K562 (cell line): ENCODE measurements around the gene LONRF2. TPM values are rescaled to one million over a fixed set of nuclear protein-coding genes. Genes with fewer than 3 reads are reported as not detected.

Experiments
- ATAC-seq: fragments of 200-7000 bp; cut with Tn5 transposase; 3 replicates; pipeline ENCODE4 v1.9.1; 2020; ENCODE audit warnings: moderate library complexity
- BruUV-seq: library from RNA; stranded (reverse); fragments of 400-500 nt; replicated peaks from 2 replicates; lab custom pipeline; 2021; lab: Mats Ljungman, UMichigan
- CTCF ChIA-PET: fragments of 300-600 bp; formaldehyde crosslinking; extraction: SDS; loops from one replicate; lab custom pipeline; 2021; ENCODE audit warnings: low intra/inter-chr PET ratio; lab: Yijun Ruan, JAX
- POLR2A ChIA-PET: fragments of 300-600, 350-650 bp; sonication (Branson Sonifier 250); formaldehyde crosslinking; extraction: SDS; loops from one replicate; lab custom pipeline; 2021; ENCODE audit warnings: antibody characterized with exemption, inconsistent platforms; lab: Yijun Ruan, JAX
- DNase-seq, 4 experiments: peaks; one replicate each; pipeline versions ENCODE4 v3.0.0 to v3.0.0-alpha.2; 2011 to 2018; ENCODE audit warnings: low spot score in 3 of 4, mixed read lengths in 3 of 4; ENCODE audit errors: extremely low read depth in 1 of 4
- FAIRE-seq: peaks from 2 replicates; lab custom pipeline; 2011; peaks lifted over from hg19 to GRCh38; lab: Jason Lieb, UNC
- H2AFZ ChIP-seq: 2 replicates; pipeline ENCODE4 v1.6.0; 2011; ENCODE audit warnings: low read depth, low read length, control low read depth, inconsistent platforms
- H3K27ac ChIP-seq: fragments of 200-600 bp; 3 replicates; pipeline ENCODE4 v1.8.0; 2011; ENCODE audit warnings: low read depth, mild to moderate bottlenecking, control low read depth, inconsistent platforms, low read length, moderate library complexity, mixed read lengths; ENCODE audit errors: extremely low read depth
- H3K27me3 ChIP-seq, 2 experiments: fragments of 300-600 bp in 1 of 2; 2 replicates in 1 of 2; 3 replicates in 1 of 2; pipeline versions ENCODE4 v1.6.0 to v1.8.0; 2011; ENCODE audit warnings: inconsistent platforms in 2 of 2, low read length in 2 of 2, mild to moderate bottlenecking in 1 of 2, mixed read lengths in 1 of 2, moderate library complexity in 1 of 2; ENCODE audit not compliant: control insufficient read depth in 2 of 2, insufficient read depth in 2 of 2
- H3K36me3 ChIP-seq: fragments of 300-600 bp; 3 replicates; pipeline ENCODE4 v1.8.0; 2011; ENCODE audit warnings: mild to moderate bottlenecking, low read length, inconsistent platforms; ENCODE audit not compliant: control insufficient read depth, insufficient read depth
- H3K4me1 ChIP-seq, 2 experiments: fragments of 200-600 bp in 1 of 2; replicated peaks in 1 of 2; 2 replicates in 1 of 2; 3 replicates in 1 of 2; pipeline versions ENCODE4 v1.5.1 to v1.8.0; 2011; ENCODE audit warnings: inconsistent platforms in 2 of 2, low read length in 2 of 2, mild to moderate bottlenecking in 1 of 2, mixed read lengths in 1 of 2, moderate library complexity in 1 of 2; ENCODE audit not compliant: control insufficient read depth in 2 of 2, insufficient read depth in 2 of 2
- H3K4me2 ChIP-seq: 2 replicates; pipeline ENCODE4 v1.6.1; 2011; ENCODE audit warnings: low read length, control low read depth, inconsistent platforms, mixed read lengths; ENCODE audit not compliant: insufficient read depth
- H3K4me3 ChIP-seq: fragments of 200-600 bp; sonication (generic), shearing (Covaris generic); 2 replicates; pipeline ENCODE4 v1.5.1; 2016; ENCODE audit warnings: control low read depth, inconsistent platforms
- H3K79me2 ChIP-seq: fragments of 200-600 bp; 3 replicates; pipeline ENCODE4 v1.8.0; 2011; ENCODE audit warnings: low read length, inconsistent platforms; ENCODE audit not compliant: control insufficient read depth, insufficient read depth
- H3K9ac ChIP-seq, 2 experiments: 2 replicates each; pipeline versions ENCODE4 v1.6.0 to v1.6.1; 2011; ENCODE audit warnings: low read depth in 2 of 2, low read length in 2 of 2, control low read depth in 1 of 2, inconsistent platforms in 1 of 2, mild to moderate bottlenecking in 1 of 2, mixed read lengths in 1 of 2; ENCODE audit not compliant: insufficient read depth in 1 of 2
- H3K9me1 ChIP-seq: one replicate; pipeline ENCODE4 v1.6.0; 2011; ENCODE audit warnings: inconsistent platforms, mild to moderate bottlenecking, low read length, moderate library complexity; ENCODE audit not compliant: control insufficient read depth, insufficient read depth
- H3K9me3 ChIP-seq: replicated peaks from 2 replicates; pipeline ENCODE4 v1.5.1; 2011; ENCODE audit warnings: low read depth, low read length, inconsistent platforms; ENCODE audit not compliant: control insufficient read depth, insufficient read depth
- H4K20me1 ChIP-seq: replicated peaks from 2 replicates; pipeline ENCODE4 v1.6.1; 2011; ENCODE audit warnings: low read length, inconsistent platforms, mixed read lengths; ENCODE audit not compliant: control insufficient read depth, insufficient read depth
- HDGF ChIP-seq: fragments of 450-650 bp; IDR thresholded peaks from 2 replicates; pipeline ENCODE4 v1.6.1; 2016
- MCM3 ChIP-seq: fragments of 450-650 bp; IDR thresholded peaks from 2 replicates; pipeline ENCODE4 v1.6.1; 2016
- MED1 ChIP-seq: sonication (generic); formaldehyde crosslinking; IDR thresholded peaks from 2 replicates; pipeline ENCODE4 v1.8.1; 2023; ENCODE audit warnings: missing genetic modification reagents, borderline replicate concordance
- MYC ChIP-seq, 2 experiments: fragments of 250-450 bp in 1 of 2; sonication (Bioruptor Pico) in 1 of 2; IDR thresholded peaks; 2 replicates each; pipeline versions ENCODE4 v1.5.1 to v1.6.1; 2012 to 2021; ENCODE audit warnings: low read depth in 2 of 2, borderline replicate concordance in 1 of 2, improper control_type of control experiment in 1 of 2, low read length in 1 of 2, mild to moderate bottlenecking in 1 of 2, moderate library complexity in 1 of 2
- RUNX1 ChIP-seq: sonication (generic); IDR thresholded peaks from 2 replicates; pipeline ENCODE4 v1.6.1; 2016; ENCODE audit warnings: antibody characterized with exemption, low read depth
- XRCC3 ChIP-seq: fragments of 450-650 bp; IDR thresholded peaks from 2 replicates; pipeline ENCODE4 v1.6.1; 2017; ENCODE audit warnings: mild to moderate bottlenecking, moderate library complexity
- ZBTB17 ChIP-seq: fragments of 450-650 bp; formaldehyde crosslinking; IDR thresholded peaks from 2 replicates; pipeline ENCODE4 v1.4.0; 2020; ENCODE audit warnings: mild to moderate bottlenecking
- ZKSCAN1 ChIP-seq: fragments of 150-350 bp; IDR thresholded peaks from 2 replicates; pipeline ENCODE4 v1.6.1; 2016; ENCODE audit warnings: low read depth, low read length
- ZNF444 ChIP-seq: fragments of 250-450 bp; sonication (Bioruptor Pico); IDR thresholded peaks from 2 replicates; pipeline ENCODE4 v1.4.0; 2020; ENCODE audit warnings: mild to moderate bottlenecking, moderate library complexity
- WGBS: fragments of 100-300 bp; shearing (Covaris generic); methylation state at CpG from one replicate; pipeline ENCODE4 v1.1.6; 2016; ENCODE audit warnings: low coverage, mixed read lengths; ENCODE audit not compliant: insufficient coverage; ENCODE audit errors: missing lambda C conversion rate; 5-methylcytosine and 5-hydroxymethylcytosine counted together
- in situ Hi-C: fragments of 300-500 bp; cut with MboI; formaldehyde crosslinking; loops from 4 replicates; pipeline ENCODE4 v1.15.0; 2018; ENCODE audit warnings: inconsistent platforms, mixed read lengths
- intact Hi-C: fragments of 100-400 bp; cut with micrococcal nuclease; formaldehyde crosslinking; loops from 2 replicates; pipeline ENCODE4 v1.14.2; 2022
- polyA plus RNA-seq, 8 experiments: library from polyadenylated mRNA; depleted of rRNA in 4 of 8; stranded (reverse) in 5 of 8; unstranded in 3 of 8; fragments of >200 nt; fragmentation: Nextera tagmentation in 2 of 8; fragmentation: Illumina TruSeq in 1 of 8; extraction: Ambion mirVana in 2 of 8; extraction: Trizol in 1 of 8; gene quantifications; 2 replicates each; pipeline versions ENCODE4 v1.2.1 to v1.2.3, GENCODE V29; 2011 to 2014; ENCODE audit warnings: inconsistent platforms in 1 of 8, missing spikeins in 1 of 8
- total RNA-seq, 7 experiments: library from RNA; depleted of rRNA in 6 of 7; stranded (reverse); fragments of >200 nt in 6 of 7; fragmentation: Illumina TruSeq in 2 of 7; extraction: Trizol in 2 of 7; gene quantifications; 2 replicates each; pipeline versions ENCODE4 v1.2.1 to v1.2.3, GENCODE V29; 2011 to 2021; ENCODE audit warnings: low replicate concordance in 1 of 7

LONRF2 gene
- total and polyA plus RNA-seq, 9 of the 15 experiments (the other 6 are each of a cell fraction or from before 2014, with no cell fraction given): 0.35 to 5.0 (median 2.7) TPM

DNA sequence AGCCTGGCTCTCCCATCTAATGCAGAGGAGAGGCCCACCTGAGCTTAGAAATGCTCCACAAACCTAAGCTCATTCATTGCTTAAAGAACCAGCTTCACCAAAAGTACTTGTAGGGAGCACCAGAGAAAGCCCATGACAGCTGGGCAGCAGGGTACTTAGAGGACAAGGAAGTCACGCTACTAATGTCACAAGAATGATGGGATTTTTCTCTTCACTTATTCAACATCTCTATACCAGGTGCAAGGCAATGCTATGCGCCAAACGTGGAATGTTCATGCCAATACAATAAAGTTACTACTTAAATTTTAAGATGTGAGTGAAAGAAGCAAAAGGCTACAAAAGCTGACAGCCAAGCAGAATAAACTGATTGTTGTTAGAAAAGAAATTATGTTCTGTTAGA is 36.0 kb downstream of the LONRF2 start:
- Histone ChIP-seq H3K4me3 (no peak overlapping the region), H3K27ac (no peak overlapping the region; the same call in 2 of the 3 replicates), H3K36me3 (peaks cover 33% of the 10 kb centered on the region), H3K4me1 (peaks cover 23 to 65% of the 10 kb centered on the region in 2 experiments), H3K9me3 (no peaks in the 10 kb centered on the region), H2AFZ (no peak overlapping the region), H3K4me2 (no peak overlapping the region), H3K27me3 (no peaks in the 10 kb centered on the region), H3K9me1 (no peaks in the 10 kb centered on the region), H3K79me2 (no peaks in the 10 kb centered on the region), H3K9ac (no peak overlapping the region), H4K20me1 (no peaks in the 10 kb centered on the region)
- intact Hi-C loops: no loop called here
- DNase-seq (no peak), FAIRE-seq (no peak), ATAC-seq (no peak)
- BruUV-seq: no TSS peak
- ChIA-PET POLR2A (no interaction called here), CTCF (no interaction called here)
- WGBS: 91% methylated on average over 3 of the region's 3 CpGs
- TF ChIP-seq ZKSCAN1: no peak
- no peak for TF ChIP-seq XRCC3
- no peak for TF ChIP-seq MED1 (CRISPR knock-in tag)
- no peak for TF ChIP-seq HDGF
- TF ChIP-seq ZNF444 (CRISPR knock-in tag): no peak
- TF ChIP-seq MCM3: no peak
- no peak for TF ChIP-seq RUNX1
- TF ChIP-seq ZBTB17 (CRISPR knock-in tag): no peak
- in situ Hi-C loops: no loop called here

DNA sequence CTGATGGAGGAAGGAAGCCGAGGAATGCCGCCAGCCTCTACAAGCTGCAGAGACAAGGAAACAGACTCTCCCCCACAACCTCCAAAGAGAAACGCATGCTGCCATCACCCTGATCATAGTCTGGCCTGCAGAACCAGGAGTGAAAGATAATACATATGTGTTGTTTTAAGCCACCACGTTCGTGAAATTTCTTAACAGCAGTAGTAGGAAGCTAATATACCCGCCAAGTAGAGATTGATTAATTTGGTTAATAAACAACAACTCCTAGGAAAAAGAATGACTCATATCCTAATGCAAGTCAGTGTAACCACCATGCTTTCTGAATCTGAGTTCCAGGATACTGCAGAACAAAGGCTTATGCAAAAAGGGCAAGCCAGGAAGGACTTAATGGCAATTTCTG is 36.6 kb downstream of the LONRF2 start:
- Histone ChIP-seq H3K9me1 (no peaks in the 10 kb centered on the region), H3K4me1 (peaks cover 22 to 64% of the 10 kb centered on the region in 2 experiments), H3K27me3 (no peaks in the 10 kb centered on the region), H3K4me3 (no peak overlapping the region), H3K9ac (no peak overlapping the region; a peak in 1 of 4 replicates), H3K4me2 (peak overlapping the region; percentile 16), H2AFZ (peak overlapping the region; percentile 34; the same call in 1 of the 2 replicates), H3K36me3 (peaks cover 33% of the 10 kb centered on the region), H3K79me2 (no peaks in the 10 kb centered on the region), H4K20me1 (no peaks in the 10 kb centered on the region), H3K27ac (peak overlapping the region; percentile 55; the same call in 2 of the 3 replicates), H3K9me3 (no peaks in the 10 kb centered on the region)
- ATAC-seq: no peak
- POLR2A ChIA-PET: no interaction called here
- in situ Hi-C loops: no loop called here
- intact Hi-C loops: loop anchor here (2.0 kb wide), 1 partner anchor 23 kb away; no protein-coding TSS in a partner anchor
- CTCF ChIA-PET: no interaction called here
- BruUV-seq: no TSS peak
- WGBS: 35% methylated on average over 6 of the region's 6 CpGs
- no peak for FAIRE-seq
- DNase-seq: no peak
- TF ChIP-seq MYC (IDR thresholded peaks at IDR 0.05; ENCODE audit: low read depth, low read length): 0 out of 2 replicates have a peak, but pooled peaks have one; percentile 18
- TF ChIP-seq MYC (CRISPR knock-in tag; IDR thresholded peaks at IDR 0.05; ENCODE audit: borderline replicate concordance, low read depth): no peak
